T-helper 1 cell treated with Interleukin-12 subunit alpha and Interleukin-12 subunit beta and Interleukin-4 antibody, amounts not matched to agents 30 μg/mL and 1 μg/mL, for 36 hours (primary cell): ENCODE data around the gene RALGDS.
"Not testable (repeated sequence)": the region's sequence is repeated elsewhere in the genome, so short reads cannot be mapped to it uniquely, and the experiment has no call there.

Source experiments
- H3K27ac Mint-ChIP-seq: one replicate; pipeline ENCODE4 v1.8.0; 2021; ENCODE audit warnings: mild to moderate bottlenecking, mixed read lengths
- H3K27me3 Mint-ChIP-seq: one replicate; pipeline ENCODE4 v1.8.0; 2021; ENCODE audit warnings: low read depth, mixed read lengths
- H3K36me3 Mint-ChIP-seq: one replicate; pipeline ENCODE4 v1.8.0; 2021; ENCODE audit warnings: low read depth, mixed read lengths
- H3K4me1 Mint-ChIP-seq: one replicate; pipeline ENCODE4 v1.8.0; 2021; ENCODE audit warnings: low read depth, mixed read lengths
- H3K4me3 Mint-ChIP-seq: one replicate; pipeline ENCODE4 v1.8.0; 2021; ENCODE audit warnings: mild to moderate bottlenecking, moderate library complexity, mixed read lengths
- H3K9me3 Mint-ChIP-seq: one replicate; pipeline ENCODE4 v1.8.0; 2021; ENCODE audit warnings: mixed read lengths

RALGDS gene

DNA sequence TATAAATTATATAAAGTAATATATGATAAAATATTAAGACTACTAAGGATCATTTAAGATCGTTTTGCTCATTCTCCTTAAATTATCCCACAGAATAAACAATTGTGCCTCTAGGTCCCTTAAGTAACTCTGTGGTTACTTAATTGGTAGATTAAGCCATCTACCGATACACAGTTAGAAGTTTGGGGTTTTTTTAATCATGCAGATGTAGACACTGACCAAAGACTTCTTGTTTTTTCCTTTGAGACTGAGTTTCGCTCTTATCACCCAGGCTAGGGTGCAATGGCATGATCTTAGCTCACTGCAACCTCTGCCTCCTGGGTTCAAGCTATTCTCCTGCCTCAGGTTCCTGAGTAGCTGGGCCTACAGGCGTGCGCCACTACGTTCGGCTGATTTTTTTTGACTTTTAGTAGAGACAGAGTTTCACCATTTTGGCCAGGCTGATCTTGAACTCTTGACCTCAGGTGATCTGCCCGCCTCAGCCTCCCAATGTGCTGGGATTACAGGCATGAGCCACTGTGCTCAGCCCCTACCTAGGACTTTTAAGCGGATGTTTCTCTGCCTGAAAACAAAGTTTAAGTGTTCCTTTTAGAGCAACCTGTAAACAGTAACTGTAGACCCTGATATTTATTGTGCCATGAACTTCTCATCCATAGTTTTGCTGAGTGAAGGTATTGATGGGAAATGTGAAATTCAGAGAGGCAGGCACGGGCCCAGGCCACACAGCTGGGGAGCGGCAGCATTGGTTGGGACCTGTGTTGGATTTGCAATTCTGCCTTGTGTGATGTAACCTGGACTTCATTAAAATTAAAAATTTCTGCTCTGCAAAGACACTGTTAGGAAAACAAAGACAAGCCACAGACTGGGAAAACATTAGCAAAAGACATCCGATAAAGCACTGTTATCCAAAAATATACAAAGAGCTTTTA, 47.7 kb downstream of the RALGDS start:
- Mint-ChIP-seq H3K4me1 (no peaks in the 10 kb centered on the region), H3K4me3 (no peak overlapping the region), H3K27me3 (peaks cover 16% of the 10 kb centered on the region), H3K27ac (no peak overlapping the region), H3K36me3 (no peaks in the 10 kb centered on the region), H3K9me3 (no peaks in the 10 kb centered on the region)

GRCh38 chr9:133072210-133072609, 48.8 kb downstream of the RALGDS start:
- peaks cover 15% of the 10 kb centered on the region for H3K27me3 Mint-ChIP-seq
- H3K4me3 Mint-ChIP-seq, H3K27ac Mint-ChIP-seq, H3K9me3 Mint-ChIP-seq, H3K4me1 Mint-ChIP-seq, H3K36me3 Mint-ChIP-seq: not testable (repeated sequence)

DNA sequence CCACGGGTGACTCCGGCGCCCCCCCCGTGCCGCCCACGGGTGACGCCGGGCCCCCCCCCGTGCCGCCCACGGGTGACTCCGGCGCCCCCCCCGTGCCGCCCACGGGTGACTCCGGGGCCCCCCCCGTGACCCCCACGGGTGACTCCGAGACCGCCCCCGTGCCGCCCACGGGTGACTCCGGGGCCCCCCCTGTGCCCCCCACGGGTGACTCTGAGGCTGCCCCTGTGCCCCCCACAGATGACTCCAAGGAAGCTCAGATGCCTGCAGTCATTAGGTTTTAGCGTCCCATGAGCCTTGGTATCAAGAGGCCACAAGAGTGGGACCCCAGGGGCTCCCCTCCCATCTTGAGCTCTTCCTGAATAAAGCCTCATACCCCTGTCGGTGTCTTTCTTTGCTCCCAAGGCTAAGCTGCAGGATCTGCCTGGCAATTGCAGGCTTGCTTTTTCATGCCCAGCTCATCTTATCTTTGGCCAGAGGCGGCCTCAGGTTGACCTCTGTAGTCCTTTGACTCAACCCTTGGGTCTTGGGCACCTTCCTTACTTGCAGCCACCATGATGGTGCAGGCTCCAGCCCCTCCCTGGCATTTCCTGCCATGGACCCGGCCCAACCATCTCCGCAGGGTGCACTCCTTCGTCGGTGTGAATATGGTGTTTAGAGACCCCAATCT, 49.4 kb downstream of the RALGDS start:
- peaks cover 10% of the 10 kb centered on the region for H3K27me3 Mint-ChIP-seq
- no peaks in the 10 kb centered on the region for H3K36me3 Mint-ChIP-seq
- no peaks in the 10 kb centered on the region for H3K9me3 Mint-ChIP-seq
- H3K4me1 Mint-ChIP-seq: no peaks in the 10 kb centered on the region
- H3K4me3 Mint-ChIP-seq: no peak overlapping the region
- H3K27ac Mint-ChIP-seq: no peak overlapping the region

GRCh38 chr9:133070985-133071384, 50.1 kb downstream of the RALGDS start:
- H3K27me3 Mint-ChIP-seq, H3K27ac Mint-ChIP-seq, H3K4me3 Mint-ChIP-seq, H3K9me3 Mint-ChIP-seq, H3K36me3 Mint-ChIP-seq, H3K4me1 Mint-ChIP-seq: not testable (repeated sequence)

DNA sequence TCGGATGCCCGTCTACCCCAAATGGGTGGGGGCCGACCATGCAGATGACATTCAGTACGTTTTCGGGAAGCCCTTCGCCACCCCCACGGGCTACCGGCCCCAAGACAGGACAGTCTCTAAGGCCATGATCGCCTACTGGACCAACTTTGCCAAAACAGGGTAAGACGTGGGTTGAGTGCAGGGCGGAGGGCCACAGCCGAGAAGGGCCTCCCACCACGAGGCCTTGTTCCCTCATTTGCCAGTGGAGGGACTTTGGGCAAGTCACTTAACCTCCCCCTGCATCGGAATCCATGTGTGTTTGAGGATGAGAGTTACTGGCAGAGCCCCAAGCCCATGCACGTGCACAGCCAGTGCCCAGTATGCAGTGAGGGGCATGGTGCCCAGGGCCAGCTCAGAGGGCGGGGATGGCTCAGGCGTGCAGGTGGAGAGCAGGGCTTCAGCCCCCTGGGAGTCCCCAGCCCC, 50.5 kb downstream of the RALGDS start:
- H3K36me3 Mint-ChIP-seq, H3K9me3 Mint-ChIP-seq, H3K27me3 Mint-ChIP-seq, H3K4me1 Mint-ChIP-seq, H3K27ac Mint-ChIP-seq, H3K4me3 Mint-ChIP-seq: not testable (repeated sequence)

- H3K4me3 Mint-ChIP-seq, H3K27me3 Mint-ChIP-seq, H3K36me3 Mint-ChIP-seq, H3K27ac Mint-ChIP-seq, H3K9me3 Mint-ChIP-seq, H3K4me1 Mint-ChIP-seq: not testable (repeated sequence)
Measured at GRCh38 chr9:133068431-133068830, 52.6 kb downstream of the RALGDS start.

DNA sequence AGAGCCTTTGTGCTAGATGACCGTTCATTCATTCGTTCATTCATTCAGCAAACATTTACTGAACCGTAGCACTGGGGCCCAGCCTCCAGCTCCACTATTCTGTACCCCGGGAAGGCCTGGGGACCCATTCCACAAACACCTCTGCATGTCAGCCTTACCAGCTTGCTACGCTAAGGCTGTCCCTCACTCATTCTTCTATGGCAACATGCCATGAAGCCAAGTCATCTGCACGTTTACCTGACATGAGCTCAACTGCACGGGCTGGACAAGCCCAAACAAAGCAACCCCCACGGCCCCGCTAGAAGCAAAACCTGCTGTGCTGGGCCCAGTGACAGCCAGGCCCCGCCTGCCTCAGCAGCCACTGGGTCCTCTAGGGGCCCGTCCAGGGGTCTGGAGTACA, 53.2 kb downstream of the RALGDS start:
- no peaks in the 10 kb centered on the region for H3K36me3 Mint-ChIP-seq
- no peaks in the 10 kb centered on the region for H3K4me1 Mint-ChIP-seq
- no peaks in the 10 kb centered on the region for H3K27me3 Mint-ChIP-seq
- no peak overlapping the region for H3K27ac Mint-ChIP-seq
- H3K9me3 Mint-ChIP-seq: no peaks in the 10 kb centered on the region
- H3K4me3 Mint-ChIP-seq: no peak overlapping the region

DNA sequence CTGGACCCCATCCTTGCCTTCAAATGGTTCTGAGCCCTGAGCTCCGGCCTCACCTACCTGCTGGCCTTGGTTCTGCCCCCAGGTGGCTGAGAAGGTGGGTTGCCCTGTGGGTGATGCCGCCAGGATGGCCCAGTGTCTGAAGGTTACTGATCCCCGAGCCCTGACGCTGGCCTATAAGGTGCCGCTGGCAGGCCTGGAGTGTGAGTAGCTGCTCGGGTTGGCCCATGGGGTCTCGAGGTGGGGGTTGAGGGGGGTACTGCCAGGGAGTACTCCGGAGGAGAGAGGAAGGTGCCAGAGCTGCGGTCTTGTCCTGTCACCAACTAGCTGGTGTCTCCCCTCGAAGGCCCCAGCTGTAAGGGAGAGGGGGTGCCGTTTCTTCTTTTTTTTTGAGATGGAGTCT, 54.0 kb downstream of the RALGDS start:
- Mint-ChIP-seq H3K27me3 (no peaks in the 10 kb centered on the region), H3K9me3 (no peaks in the 10 kb centered on the region), H3K4me1 (peaks cover 2% of the 10 kb centered on the region), H3K36me3 (no peaks in the 10 kb centered on the region), H3K4me3 (no peak overlapping the region), H3K27ac (no peak overlapping the region)

DNA sequence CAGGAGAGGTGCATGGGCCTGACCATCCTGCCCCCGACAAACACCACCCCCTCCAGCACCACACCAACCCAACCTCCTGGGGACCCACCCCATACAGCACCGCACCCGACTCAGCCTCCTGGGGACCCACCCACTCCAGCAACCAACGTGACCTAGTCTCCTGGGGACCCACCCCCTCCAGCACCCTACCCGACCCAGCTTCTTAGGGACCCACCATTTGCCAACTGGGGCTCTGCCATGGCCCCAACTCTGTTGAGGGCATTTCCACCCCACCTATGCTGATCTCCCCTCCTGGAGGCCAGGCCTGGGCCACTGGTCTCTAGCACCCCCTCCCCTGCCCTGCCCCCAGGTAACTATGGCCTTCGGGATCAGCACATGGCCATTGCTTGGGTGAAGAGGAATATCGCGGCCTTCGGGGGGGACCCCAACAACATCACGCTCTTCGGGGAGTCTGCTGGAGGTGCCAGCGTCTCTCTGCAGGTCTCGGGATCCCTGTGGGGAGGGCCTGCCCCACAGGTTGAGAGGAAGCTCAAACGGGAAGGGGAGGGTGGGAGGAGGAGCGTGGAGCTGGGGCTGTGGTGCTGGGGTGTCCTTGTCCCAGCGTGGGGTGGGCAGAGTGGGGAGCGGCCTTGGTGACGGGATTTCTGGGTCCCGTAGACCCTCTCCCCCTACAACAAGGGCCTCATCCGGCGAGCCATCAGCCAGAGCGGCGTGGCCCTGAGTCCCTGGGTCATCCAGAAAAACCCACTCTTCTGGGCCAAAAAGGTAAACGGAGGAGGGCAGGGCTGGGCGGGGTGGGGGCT, 54.7 kb downstream of the RALGDS start:
- no peak overlapping the region for H3K27ac Mint-ChIP-seq

GRCh38 chr9:133065070-133065388, 56.0 kb downstream of the RALGDS start:
- Mint-ChIP-seq H3K9me3 (no peaks in the 10 kb centered on the region), H3K4me3 (no peak overlapping the region), H3K36me3 (no peaks in the 10 kb centered on the region), H3K27ac (no peak overlapping the region), H3K27me3 (no peaks in the 10 kb centered on the region), H3K4me1 (peaks cover 9% of the 10 kb centered on the region)

More for the DNA sequence above, 54.7 kb downstream of the RALGDS start:
- H3K4me1 Mint-ChIP-seq: peaks cover 2% of the 10 kb centered on the region
- no peaks in the 10 kb centered on the region for H3K9me3 Mint-ChIP-seq
- H3K36me3 Mint-ChIP-seq: no peaks in the 10 kb centered on the region
- H3K27me3 Mint-ChIP-seq: no peaks in the 10 kb centered on the region
- H3K4me3 Mint-ChIP-seq: no peak overlapping the region

GRCh38 chr9:133064241-133065069, 56.6 kb downstream of the RALGDS start:
- H3K4me3 Mint-ChIP-seq: no peak overlapping the region
- peaks cover 13% of the 10 kb centered on the region for H3K4me1 Mint-ChIP-seq
- H3K9me3 Mint-ChIP-seq: no peaks in the 10 kb centered on the region
- H3K36me3 Mint-ChIP-seq: no peaks in the 10 kb centered on the region
- H3K27me3 Mint-ChIP-seq: no peaks in the 10 kb centered on the region
- H3K27ac Mint-ChIP-seq: no peak overlapping the region

DNA sequence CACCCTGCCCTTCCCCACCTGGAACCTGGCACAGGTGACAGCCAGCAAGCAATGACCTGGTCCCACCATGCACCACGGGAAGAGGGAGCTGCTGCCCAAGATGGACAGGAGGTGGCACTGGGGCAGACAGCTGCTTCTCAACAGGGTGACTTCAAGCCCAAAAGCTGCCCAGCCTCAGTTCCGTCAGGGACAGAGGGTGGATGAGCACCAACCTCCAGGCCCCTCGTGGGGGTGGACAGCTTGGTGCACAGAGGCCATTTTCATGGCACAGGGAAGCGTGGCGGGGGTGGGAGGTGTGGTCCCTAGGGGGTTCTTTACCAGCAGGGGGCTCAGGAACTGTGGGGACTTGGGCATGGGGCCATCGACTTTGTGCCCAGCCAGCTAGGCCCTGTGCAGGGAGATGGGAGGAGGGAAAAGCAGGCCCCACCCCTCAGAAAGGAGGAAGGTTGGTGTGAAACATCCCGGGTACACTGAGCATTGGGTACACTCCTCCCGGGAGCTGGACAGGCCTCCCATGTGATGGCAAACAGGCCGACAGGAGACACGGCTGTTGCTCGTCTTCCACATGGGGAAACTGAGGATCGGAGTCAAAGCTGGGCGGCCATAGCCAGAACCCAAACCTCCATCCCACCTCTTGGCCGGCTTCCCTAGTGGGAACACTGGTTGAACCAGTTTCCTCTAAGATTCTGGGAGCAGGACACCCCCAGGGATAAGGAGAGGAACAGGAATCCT, 57.4 kb downstream of the RALGDS start:
- Mint-ChIP-seq H3K4me1 (peaks cover 21% of the 10 kb centered on the region), H3K27me3 (no peaks in the 10 kb centered on the region), H3K36me3 (peaks cover 4% of the 10 kb centered on the region), H3K9me3 (no peaks in the 10 kb centered on the region), H3K27ac (no peak overlapping the region), H3K4me3 (no peak overlapping the region)

DNA sequence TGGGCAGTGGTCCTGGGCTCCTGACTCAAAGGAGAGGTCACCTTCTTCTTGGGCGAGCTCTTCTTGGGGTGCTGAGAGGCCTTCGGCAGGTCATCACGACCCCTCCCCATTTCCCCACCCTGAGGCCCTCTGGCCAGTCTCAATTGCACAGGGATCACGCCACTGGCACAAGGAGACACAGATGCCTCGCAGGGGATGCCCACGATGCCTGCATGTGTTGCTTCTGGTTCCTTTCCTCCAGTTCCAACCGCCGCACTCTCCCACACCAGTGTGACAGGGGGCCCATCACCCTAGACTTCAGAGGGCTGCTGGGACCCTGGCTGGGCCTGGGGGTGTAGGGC, 57.9 kb downstream of the RALGDS start:
- no peak overlapping the region for H3K4me3 Mint-ChIP-seq
- no peaks in the 10 kb centered on the region for H3K27me3 Mint-ChIP-seq
- peaks cover 26% of the 10 kb centered on the region for H3K4me1 Mint-ChIP-seq
- no peaks in the 10 kb centered on the region for H3K9me3 Mint-ChIP-seq
- H3K27ac Mint-ChIP-seq: no peak overlapping the region
- H3K36me3 Mint-ChIP-seq: peaks cover 8% of the 10 kb centered on the region

DNA sequence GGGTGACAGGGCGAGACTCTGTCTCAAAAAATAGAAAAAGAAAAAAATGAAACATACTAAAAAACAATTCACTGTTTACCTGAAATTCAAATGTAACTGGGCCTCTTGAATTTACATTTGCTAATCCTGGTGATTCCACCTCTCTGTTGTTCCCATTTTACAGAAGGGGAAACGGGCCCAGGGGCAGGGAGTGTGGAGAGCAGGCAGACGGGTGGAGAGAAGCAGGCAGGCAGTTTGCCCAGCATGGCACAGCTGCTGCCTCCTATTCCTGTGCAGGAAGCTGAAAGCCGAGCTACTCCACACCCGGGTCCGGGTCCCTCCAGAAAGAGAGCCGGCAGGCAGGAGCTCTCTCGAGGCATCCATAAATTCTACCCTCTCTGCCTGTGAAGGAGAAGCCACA, 58.5 kb downstream of the RALGDS start:
- Mint-ChIP-seq H3K4me1 (peaks cover 29% of the 10 kb centered on the region), H3K36me3 (peaks cover 10% of the 10 kb centered on the region)
- H3K27me3 Mint-ChIP-seq, H3K4me3 Mint-ChIP-seq, H3K27ac Mint-ChIP-seq, H3K9me3 Mint-ChIP-seq: not testable (repeated sequence)
